GM20000 (cell line): Measurements from ENCODE around the gene ZNF488.

Experiments used
- DNase-seq: peaks from one replicate; pipeline ENCODE4 v3.0.0; 2012; ENCODE audit warnings: low spot score
- CTCF ChIP-seq: IDR thresholded peaks from 2 replicates; pipeline ENCODE4 v1.5.1; 2012; ENCODE audit warnings: mild to moderate bottlenecking, control low read depth; ENCODE audit errors: extremely low read depth, missing control alignments

The ZNF488 gene

GRCh38 chr10:47325303-47326291 is 58.5 kb downstream of the ZNF488 start:
- no peak for TF ChIP-seq CTCF

DNA sequence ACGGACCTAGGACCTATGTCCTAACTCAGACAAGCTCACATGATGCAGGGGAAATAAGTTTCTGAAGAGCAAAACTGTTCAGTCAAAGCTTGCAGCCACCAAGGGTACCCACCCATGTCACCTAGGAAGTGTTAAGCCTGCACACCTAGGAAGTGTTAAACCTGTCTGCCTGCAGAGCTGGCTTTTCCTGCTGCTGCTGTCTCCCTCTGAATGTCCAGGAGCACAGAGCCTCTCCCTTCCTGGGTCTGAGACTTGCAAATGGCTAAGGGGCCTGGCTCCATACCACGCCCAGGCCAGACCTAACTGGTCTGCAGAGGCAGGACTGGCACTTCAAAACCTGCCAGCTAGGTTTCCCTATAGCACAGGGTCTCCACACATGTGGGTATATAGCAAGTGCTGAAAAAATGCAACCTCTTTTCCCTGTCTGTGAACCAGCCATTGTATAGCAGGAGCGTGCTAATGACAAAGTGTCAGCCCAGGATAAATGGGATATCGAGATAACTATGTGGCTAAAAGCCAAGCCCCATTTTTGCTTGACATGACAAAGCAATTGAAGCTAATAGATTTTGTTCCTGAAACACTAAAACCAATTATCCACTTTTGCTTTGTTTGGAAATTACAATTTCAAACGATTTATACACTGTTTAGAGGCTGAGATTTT is 60.3 kb downstream of the ZNF488 start:
- DNase-seq: no peak
- no peak for TF ChIP-seq CTCF

More at GRCh38 chr10:47325303-47326291, 58.5 kb downstream of the ZNF488 start:
- DNase-seq: no peak

DNA sequence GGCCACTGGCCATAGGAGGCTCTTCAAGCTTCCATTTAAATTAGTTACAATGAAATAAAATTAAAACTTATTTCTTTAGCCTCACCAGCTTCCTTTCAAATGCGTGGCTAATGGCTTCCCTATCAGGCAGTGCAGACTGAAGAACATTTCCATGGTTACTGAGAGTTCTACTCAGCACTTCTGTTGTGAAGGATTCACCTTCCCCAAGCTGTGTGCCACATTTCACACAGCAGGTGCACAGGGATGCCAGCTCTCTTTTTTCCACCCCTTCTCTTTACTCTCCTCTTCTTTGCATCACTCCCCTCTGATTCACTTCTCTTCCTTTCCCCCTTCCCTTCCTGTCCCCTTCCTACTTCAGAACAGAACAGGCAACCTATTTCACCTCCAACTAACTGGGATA is 61.0 kb downstream of the ZNF488 start:
- TF ChIP-seq CTCF: no peak

DNA sequence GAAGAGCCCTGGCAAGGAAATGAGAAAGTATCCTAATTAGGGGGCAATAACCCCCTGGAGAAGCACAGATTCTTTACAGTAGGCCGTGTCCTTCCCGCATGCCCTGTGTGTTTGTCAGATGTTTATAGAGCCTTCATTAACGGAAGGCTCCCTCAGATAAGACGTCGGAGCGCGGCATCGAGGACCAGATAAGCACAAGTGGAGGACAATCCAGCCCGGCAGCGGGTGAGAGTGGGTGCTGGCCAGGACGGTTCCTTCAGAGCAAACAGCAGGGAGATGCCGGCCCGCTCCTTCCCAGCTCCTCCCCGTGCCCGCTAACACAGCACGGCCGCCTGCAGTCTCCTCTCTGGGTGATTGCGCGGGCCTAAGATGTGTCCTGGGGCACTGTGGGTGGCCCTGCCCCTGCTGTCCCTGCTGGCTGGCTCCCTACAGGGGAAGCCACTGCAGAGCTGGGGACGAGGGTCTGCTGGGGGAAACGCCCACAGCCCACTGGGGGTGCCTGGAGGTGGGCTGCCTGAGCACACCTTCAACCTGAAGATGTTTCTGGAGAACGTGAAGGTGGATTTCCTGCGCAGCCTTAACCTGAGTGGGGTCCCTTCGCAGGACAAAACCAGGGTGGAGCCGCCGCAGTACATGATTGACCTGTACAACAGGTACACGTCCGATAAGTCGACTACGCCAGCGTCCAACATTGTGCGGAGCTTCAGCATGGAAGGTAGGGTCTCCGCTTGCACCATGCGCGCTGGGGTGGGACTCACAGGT is 61.6 kb downstream of the ZNF488 start, which contains the start of gene GDF2:
Gene GDF2 (plus strand): TSS at position 155 of the 762 bp plus-strand sequence. CDS start 215 bp downstream, at position 370.
- DNase-seq: no peak
- TF ChIP-seq CTCF: no peak

More for the DNA sequence above, 61.0 kb downstream of the ZNF488 start:
- no peak for DNase-seq

DNA sequence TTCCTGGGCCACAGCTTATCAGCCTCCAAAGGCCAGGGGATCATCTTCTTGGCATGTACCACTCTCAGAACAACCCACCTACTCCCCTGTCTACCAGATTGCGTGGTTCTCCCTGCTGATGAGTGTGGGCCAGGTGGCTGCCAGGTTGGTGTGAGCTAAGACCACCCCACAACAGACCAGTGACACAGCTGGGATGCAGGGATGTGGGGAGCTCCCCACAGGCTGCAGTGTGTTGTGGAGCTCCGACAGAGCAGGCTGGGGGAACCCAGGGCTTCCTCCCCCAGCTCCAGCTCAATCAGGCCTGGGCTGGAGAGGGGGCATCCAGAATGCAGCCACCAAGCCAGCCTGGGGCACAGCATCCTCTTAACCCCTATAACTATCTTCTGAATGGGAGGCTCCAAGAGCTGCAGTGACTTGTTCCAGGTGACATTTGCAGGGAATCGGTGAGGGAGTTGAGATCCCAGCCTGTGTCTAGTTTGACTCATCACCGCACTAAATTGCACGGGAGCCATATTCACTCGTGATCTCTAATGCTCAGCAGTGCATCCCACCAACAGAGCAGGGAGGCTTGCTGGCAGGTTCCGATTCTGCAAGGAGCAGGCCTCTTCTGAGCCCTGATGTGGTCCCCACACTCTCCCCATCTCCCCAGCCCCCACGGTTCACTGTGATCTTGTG is 62.4 kb downstream of the ZNF488 start:
- no peak for DNase-seq

DNA sequence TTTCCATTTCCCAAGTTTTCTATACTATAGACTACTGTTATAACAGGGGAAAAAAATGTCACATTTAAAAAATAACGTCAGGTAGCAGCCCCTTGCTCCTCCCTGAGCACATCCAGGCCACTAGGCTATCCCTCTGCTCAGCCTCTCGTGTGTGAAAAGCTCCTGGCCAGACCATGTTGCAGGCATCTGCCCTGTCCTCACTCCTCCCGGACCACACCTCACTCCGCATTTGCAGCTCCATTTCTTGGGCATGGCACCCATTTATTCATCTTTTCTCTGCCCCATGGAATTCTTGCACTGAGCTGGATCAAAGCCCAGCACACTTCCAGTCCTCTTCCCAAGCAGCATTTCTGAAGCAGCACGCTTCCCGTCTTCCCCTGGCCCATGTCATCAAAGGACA is 63.3 kb downstream of the ZNF488 start:
- DNase-seq: no peak
- TF ChIP-seq CTCF: no peak

More for the DNA sequence above, 62.4 kb downstream of the ZNF488 start:
- TF ChIP-seq CTCF: no peak
